Immature natural killer cell (primary cell): ENCODE results near the gene RAD52. TPM values are rescaled to one million over a fixed set of nuclear protein-coding genes. Genes with fewer than 3 reads are reported as not detected.
A peak's percentile ranks its signal among the peaks of the same experiment; 100 is the strongest.

Source experiments
- DNase-seq, 3 donors: peaks; one replicate each; pipeline ENCODE4 v3.0.0; 2022; ENCODE audit warnings: mixed read lengths in 1 of 3
- H3K27ac Mint-ChIP-seq, 6 donors: one replicate each; pipeline ENCODE4 v1.8.0; 2020; ENCODE audit warnings: mixed read lengths in 6 of 6, mild to moderate bottlenecking in 5 of 6, inconsistent platforms in 4 of 6, moderate library complexity in 3 of 6
- H3K27me3 Mint-ChIP-seq, 3 donors: one replicate each; pipeline ENCODE4 v1.8.0; 2020 to 2021; ENCODE audit warnings: low read depth in 3 of 3, mild to moderate bottlenecking in 3 of 3, mixed read lengths in 3 of 3, moderate library complexity in 3 of 3, inconsistent platforms in 1 of 3
- H3K36me3 Mint-ChIP-seq, 3 donors: one replicate each; pipeline ENCODE4 v1.8.0; 2020; ENCODE audit warnings: mixed read lengths in 3 of 3, inconsistent platforms in 2 of 3, mild to moderate bottlenecking in 2 of 3
- H3K4me1 Mint-ChIP-seq, 2 donors: one replicate each; pipeline ENCODE4 v1.8.0; 2020; ENCODE audit warnings: inconsistent platforms in 2 of 2, mild to moderate bottlenecking in 2 of 2, mixed read lengths in 2 of 2, moderate library complexity in 1 of 2
- H3K4me3 Mint-ChIP-seq, 5 donors: one replicate each; pipeline ENCODE4 v1.8.0; 2020; ENCODE audit warnings: mild to moderate bottlenecking in 5 of 5, mixed read lengths in 5 of 5, inconsistent platforms in 3 of 5, moderate library complexity in 3 of 5
- H3K9me3 Mint-ChIP-seq, 6 donors: one replicate each; pipeline ENCODE4 v1.8.0; 2020; ENCODE audit warnings: mild to moderate bottlenecking in 6 of 6, mixed read lengths in 6 of 6, inconsistent platforms in 4 of 6, moderate library complexity in 3 of 6
- polyA plus RNA-seq, 3 donors: library from polyadenylated mRNA; unstranded; fragments of 300-500 nt; fragmentation: Illumina TruSeq; gene quantifications; one replicate each; pipeline ENCODE4 v1.2.3, GENCODE V29; 2021

RAD52 gene
- polyA plus RNA-seq, result 1 to 10 TPM in 2 of 3 donors, under 1 TPM in 1; 0.11 to 6.0 (median 4.9) TPM

DNA sequence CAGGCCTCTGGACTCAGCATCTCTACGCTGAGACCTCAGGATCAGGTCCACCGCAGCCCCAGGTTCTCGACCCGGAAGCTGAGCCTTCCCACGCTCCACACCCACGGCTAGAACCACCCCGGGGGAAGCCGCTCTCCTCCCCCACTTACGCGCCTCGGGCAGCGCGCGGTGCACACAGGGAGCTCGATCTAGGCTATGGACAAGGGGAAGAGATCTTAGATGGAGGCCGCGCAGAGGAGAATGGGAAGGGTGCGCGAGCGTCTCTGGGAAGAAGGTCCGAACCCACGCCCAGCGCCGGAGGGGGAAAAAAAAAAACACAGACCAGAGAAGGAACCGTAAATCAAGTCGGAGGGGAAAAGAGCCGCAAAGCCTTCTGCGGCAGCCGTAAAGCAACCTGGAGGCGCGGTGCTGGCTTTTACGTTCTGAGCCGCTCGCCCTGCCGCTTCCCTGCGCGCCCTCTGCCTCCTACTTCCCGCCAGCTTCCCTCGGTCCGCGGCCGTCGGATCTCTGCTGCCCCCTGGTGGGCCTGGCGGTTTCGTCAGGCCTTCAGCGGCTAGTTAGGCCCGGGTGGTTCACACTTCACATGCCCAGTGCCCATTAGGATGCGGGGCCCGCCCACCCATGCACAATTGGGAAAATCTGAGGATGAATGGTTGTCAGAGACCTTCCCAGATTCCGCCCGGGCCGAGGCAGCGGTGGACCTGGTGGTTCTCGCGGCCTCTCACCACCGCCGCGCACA is at the start of gene RAD52:
TSS of gene RAD52 (minus strand) at position 242 of the 739 bp plus-strand sequence. CDS start 16,636 bp downstream, outside the sequence.
- peak within 1 kb of the TSS; percentile 95 to 99 (median 98) for H3K4me3 Mint-ChIP-seq
- peak; percentile 94 to 96 (median 95) for DNase-seq
- H3K27ac Mint-ChIP-seq, result peak within 1 kb of the TSS; percentile 92 to 97 (median 94)
- H3K36me3 Mint-ChIP-seq, result peaks cover 0 to 3% (median under 1%) of the 10 kb centered on the region in 3 donors
- H3K4me1 Mint-ChIP-seq, result peaks cover 27 to 35% of the 10 kb centered on the region in 2 donors
- H3K27me3 Mint-ChIP-seq, result peaks cover 15 to 24% (median 24%) of the 10 kb centered on the region in 3 donors
- H3K9me3 Mint-ChIP-seq, result no peaks in the 10 kb centered on the region

- Mint-ChIP-seq H3K4me3 (no peak overlapping the region), H3K27me3 (no peaks in the 10 kb centered on the region), H3K9me3 (no peaks in the 10 kb centered on the region), H3K4me1 (no peaks in the 10 kb centered on the region), H3K27ac (no peak overlapping the region), H3K36me3 (peaks cover 0 to 5% (median 3%) of the 10 kb centered on the region in 3 donors)
- no peak for DNase-seq
These were observed 48.8 kb upstream of the RAD52 start for GRCh38 chr12:998020-998874.

DNA sequence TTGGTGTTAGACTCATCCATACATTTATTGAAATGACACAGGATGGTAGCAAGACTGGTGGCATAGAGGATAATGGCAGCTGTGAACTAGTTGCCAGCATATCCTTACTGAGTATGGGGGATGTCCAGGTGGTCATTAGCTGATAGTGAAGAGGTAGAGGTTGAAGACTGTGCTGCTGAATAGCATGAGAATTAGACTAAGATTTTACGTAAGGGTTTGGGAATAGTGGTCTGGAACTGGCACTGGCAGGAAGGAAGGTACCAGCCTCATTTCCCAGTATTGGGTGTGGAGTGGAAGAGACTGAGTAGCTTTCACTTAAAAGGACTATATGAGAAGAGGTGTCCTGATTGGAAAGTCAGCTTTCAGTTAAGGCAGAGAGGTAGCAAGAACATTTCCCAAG is 48.0 kb upstream of the RAD52 start:
- Mint-ChIP-seq H3K36me3 (peaks cover 0 to 5% (median 3%) of the 10 kb centered on the region in 3 donors), H3K4me3 (no peak overlapping the region), H3K27ac (no peak overlapping the region)

DNA sequence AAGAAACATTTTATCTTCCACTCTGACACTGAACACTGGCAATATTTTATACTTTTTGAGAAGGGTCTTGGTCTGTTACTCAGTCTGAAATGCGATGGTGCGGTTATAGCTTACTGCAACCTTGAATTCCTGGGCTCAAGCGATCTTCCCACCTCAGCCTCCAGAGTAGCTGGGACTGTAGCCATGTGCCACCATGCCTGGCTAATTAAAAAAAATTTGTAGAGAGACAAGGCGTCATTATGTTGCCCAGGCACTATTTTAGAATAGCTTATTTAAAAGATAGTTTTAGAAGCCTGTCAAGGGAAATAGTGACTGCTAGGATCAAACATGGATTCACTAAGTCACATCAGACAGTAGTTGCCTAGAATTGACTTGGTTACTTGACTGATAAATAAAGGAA is 47.4 kb upstream of the RAD52 start:
- no peak overlapping the region for H3K4me3 Mint-ChIP-seq
- DNase-seq, result no peak
- peaks cover 0 to 3% (median 3%) of the 10 kb centered on the region in 3 donors for H3K27me3 Mint-ChIP-seq
- H3K36me3 Mint-ChIP-seq, result peaks cover 0 to 5% (median 3%) of the 10 kb centered on the region in 3 donors
- H3K4me1 Mint-ChIP-seq, result peaks cover 9 to 10% of the 10 kb centered on the region in 2 donors
- H3K27ac Mint-ChIP-seq, result no peak overlapping the region
- no peaks in the 10 kb centered on the region for H3K9me3 Mint-ChIP-seq

More for the DNA sequence above, 48.0 kb upstream of the RAD52 start:
- no peaks in the 10 kb centered on the region for H3K9me3 Mint-ChIP-seq
- H3K4me1 Mint-ChIP-seq, result peaks cover 3 to 4% of the 10 kb centered on the region in 2 donors
- no peak for DNase-seq
- no peaks in the 10 kb centered on the region for H3K27me3 Mint-ChIP-seq

DNA sequence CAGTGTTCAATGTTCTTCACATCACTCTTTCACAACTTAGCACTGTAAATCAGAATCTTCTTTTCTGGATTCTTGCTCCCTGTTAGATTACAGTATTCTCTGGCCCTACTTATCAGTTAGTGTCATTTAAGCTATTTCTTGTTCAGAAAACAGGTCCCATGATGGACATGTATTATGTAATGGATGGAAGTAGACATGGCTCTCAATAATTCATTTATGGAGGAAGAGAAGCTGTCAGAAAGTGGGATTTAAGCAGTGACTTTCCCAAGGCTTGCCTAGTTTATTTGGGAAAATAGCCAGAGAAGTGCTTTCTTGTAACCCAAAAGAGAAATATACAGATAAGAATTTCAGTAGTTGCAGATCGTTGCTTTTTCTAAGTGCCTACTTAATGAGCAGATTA is 43.2 kb upstream of the RAD52 start:
- Mint-ChIP-seq H3K27ac (peak overlapping the region; percentile 59 to 97 (median 88)), H3K4me3 (peak overlapping the region; percentile 87 to 98 (median 93)), H3K4me1 (peaks cover 27 to 37% of the 10 kb centered on the region in 2 donors), H3K27me3 (peaks cover 13 to 25% (median 20%) of the 10 kb centered on the region in 3 donors), H3K36me3 (no peaks in the 10 kb centered on the region), H3K9me3 (no peaks in the 10 kb centered on the region)
- no peak for DNase-seq

GRCh38 chr12:991350-992333 is 42.1 kb upstream of the RAD52 start:
- Mint-ChIP-seq H3K4me3 (peak overlapping the region; percentile 87 to 98 (median 93)), H3K9me3 (no peaks in the 10 kb centered on the region), H3K27me3 (peaks cover 14 to 25% (median 20%) of the 10 kb centered on the region in 3 donors), H3K4me1 (peaks cover 27 to 37% of the 10 kb centered on the region in 2 donors), H3K27ac (peak overlapping the region; percentile 80 to 97 (median 92)), H3K36me3 (no peaks in the 10 kb centered on the region)
- DNase-seq, result no peak

GRCh38 chr12:990661-991349 is 41.3 kb upstream of the RAD52 start, which contains the start of gene ERC1:
Gene ERC1, plus strand, starts transcription at chr12:991223. Its CDS starts 36,681 bp downstream, at chr12:1027904.
- DNase-seq, result peak; percentile 84 to 88 (median 87)
- peak within 1 kb of the TSS; percentile 82 to 97 (median 94) for H3K27ac Mint-ChIP-seq
- peaks cover 27 to 37% of the 10 kb centered on the region in 2 donors for H3K4me1 Mint-ChIP-seq
- peak within 1 kb of the TSS; percentile 89 to 98 (median 93) for H3K4me3 Mint-ChIP-seq
- no peaks in the 10 kb centered on the region for H3K36me3 Mint-ChIP-seq
- peaks cover 14 to 25% (median 20%) of the 10 kb centered on the region in 3 donors for H3K27me3 Mint-ChIP-seq
- no peaks in the 10 kb centered on the region for H3K9me3 Mint-ChIP-seq

DNA sequence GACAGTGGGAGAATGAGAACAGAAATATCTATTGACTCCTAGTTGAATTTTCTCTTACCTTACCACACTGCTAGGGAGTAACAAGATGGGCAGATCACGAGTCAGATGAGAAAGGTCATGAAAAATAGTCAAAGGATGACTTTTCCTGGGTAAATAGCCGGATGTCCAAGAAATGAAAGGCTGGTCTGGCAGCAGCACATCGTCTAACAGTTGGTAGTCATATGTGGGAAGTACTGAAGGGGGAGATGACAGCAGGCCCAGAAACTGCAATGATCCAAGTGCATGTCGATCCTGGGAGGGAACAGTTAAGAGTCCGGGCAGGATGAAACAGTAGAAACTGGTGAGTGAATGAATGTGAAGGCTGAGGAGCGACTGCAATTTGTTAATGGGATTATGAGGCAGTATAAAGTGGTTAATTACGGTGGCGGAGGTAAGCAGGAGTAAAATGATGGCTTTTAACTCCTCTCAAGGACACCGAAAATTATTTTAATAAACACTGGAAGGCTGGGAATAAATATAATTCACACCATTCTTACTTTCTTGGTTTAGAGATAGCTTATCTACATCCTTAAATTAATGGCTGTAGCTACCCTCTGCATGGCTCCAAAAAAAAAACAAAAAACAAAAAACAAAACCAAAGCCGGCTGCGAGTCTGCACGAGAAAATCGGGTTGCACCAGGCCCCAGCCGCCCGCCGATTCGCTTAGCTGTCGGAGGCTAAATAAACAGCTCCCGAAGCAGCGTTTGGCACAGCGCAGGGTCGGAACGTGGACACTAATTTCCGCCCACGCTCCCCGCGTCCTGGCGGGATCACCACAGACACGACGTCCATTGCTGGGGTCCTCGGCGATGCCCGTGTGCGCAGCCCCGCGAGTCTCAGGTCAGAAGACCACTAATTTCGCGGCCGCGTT is 40.5 kb upstream of the RAD52 start:
- Mint-ChIP-seq H3K4me1 (peaks cover 27 to 37% of the 10 kb centered on the region in 2 donors), H3K27me3 (peaks cover 14 to 25% (median 20%) of the 10 kb centered on the region in 3 donors), H3K4me3 (peak overlapping the region; percentile 84 to 93 (median 90)), H3K27ac (peak overlapping the region; percentile 81 to 96 (median 90)), H3K36me3 (no peaks in the 10 kb centered on the region), H3K9me3 (no peaks in the 10 kb centered on the region)
- DNase-seq, result peak in 2 of 3 donors; percentile 5 to 7

DNA sequence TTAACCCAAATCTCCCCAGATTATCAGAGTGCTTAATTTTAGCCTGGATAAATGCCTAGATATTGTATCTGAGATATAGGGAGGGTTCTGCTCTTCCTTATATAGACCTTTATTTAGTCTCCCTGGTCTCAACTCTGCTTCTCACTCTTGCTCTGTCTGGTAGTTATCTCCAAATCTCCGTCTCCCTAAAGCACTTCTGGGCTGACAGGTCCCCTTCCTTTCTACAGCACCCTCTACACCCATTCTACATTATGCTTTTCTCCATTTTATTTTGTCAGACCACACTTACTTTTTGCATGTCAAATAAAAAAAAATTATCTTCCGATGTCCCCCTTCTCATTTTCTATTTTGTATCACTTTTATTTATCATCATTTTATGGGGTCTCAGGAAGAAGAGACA is 39.6 kb upstream of the RAD52 start:
- peak overlapping the region in 4 of 5 donors; percentile 6 to 84 (median 29) for H3K4me3 Mint-ChIP-seq
- H3K27me3 Mint-ChIP-seq, result peaks cover 14 to 25% (median 20%) of the 10 kb centered on the region in 3 donors
- no peaks in the 10 kb centered on the region for H3K36me3 Mint-ChIP-seq
- H3K9me3 Mint-ChIP-seq, result no peaks in the 10 kb centered on the region
- DNase-seq, result no peak
- H3K4me1 Mint-ChIP-seq, result peaks cover 27 to 37% of the 10 kb centered on the region in 2 donors
- peak overlapping the region in 1 of 6 donors; percentile 10 for H3K27ac Mint-ChIP-seq

DNA sequence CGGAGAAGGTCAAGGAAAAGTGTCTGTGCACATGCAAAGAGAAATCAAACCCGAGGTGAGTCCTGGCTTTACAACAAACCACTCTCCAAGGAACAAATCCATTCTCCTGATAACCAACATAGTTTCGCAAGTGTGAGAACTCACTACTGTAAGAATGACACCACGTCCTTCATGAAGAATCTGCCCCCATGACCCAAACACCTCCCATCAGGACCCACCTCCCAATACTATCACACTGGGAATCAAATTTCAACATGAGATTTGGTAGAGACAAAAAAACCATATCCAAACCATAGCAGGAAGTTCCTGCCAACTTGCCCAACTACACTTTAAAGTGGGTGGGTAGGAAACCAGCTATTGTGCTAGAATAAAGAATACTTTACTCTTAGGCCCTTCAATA is 39.2 kb upstream of the RAD52 start:
- Mint-ChIP-seq H3K4me3 (peak overlapping the region in 2 of 5 donors; percentile 43 to 84), H3K9me3 (no peaks in the 10 kb centered on the region), H3K36me3 (no peaks in the 10 kb centered on the region), H3K27ac (no peak overlapping the region), H3K27me3 (peaks cover 14 to 25% (median 20%) of the 10 kb centered on the region in 3 donors), H3K4me1 (peaks cover 27 to 37% of the 10 kb centered on the region in 2 donors)
- DNase-seq, result no peak

- no peak overlapping the region for H3K27ac Mint-ChIP-seq
- H3K4me1 Mint-ChIP-seq, result no peaks in the 10 kb centered on the region
- H3K9me3 Mint-ChIP-seq, result no peaks in the 10 kb centered on the region
- no peaks in the 10 kb centered on the region for H3K36me3 Mint-ChIP-seq
- no peaks in the 10 kb centered on the region for H3K27me3 Mint-ChIP-seq
- H3K4me3 Mint-ChIP-seq, result no peak overlapping the region
- DNase-seq, result no peak
These were observed 32.5 kb upstream of the RAD52 start for GRCh38 chr12:981961-982360.
